H1 (cell line): ENCODE measurements around the gene DAP. TPM values are rescaled to one million over a fixed set of nuclear protein-coding genes. Genes with fewer than 3 reads are reported as not detected.

Source experiments
- ASH2L ChIP-seq: fragments of 200-600, 300-600 bp; sonication (generic); IDR thresholded peaks from one replicate; pipeline ENCODE4 v1.7.1; 2017; ENCODE audit warnings: low read length
- KDM5A ChIP-seq: fragments of 200-600 bp; IDR thresholded peaks from 2 replicates; pipeline ENCODE4 v1.7.1; 2012; ENCODE audit warnings: mild to moderate bottlenecking, low read length, inconsistent platforms, mixed read lengths
- MAFK ChIP-seq: IDR thresholded peaks from 2 replicates; pipeline ENCODE4 v1.6.1; 2012; ENCODE audit warnings: low read depth, mild to moderate bottlenecking, improper control_type of control experiment, low read length
- POLR2AphosphoS5 ChIP-seq: IDR thresholded peaks from 2 replicates; pipeline ENCODE4 v1.6.1; 2011; ENCODE audit warnings: low read depth, low read length
- TAF7 ChIP-seq: optimal IDR thresholded peaks from 2 replicates; pipeline ENCODE3; 2011; ENCODE audit warnings: low read depth, mild to moderate bottlenecking, inconsistent platforms, low read length, moderate library complexity, borderline replicate concordance
- YY1 ChIP-seq: IDR thresholded peaks from 2 replicates; pipeline ENCODE4 v1.6.1; 2011; ENCODE audit warnings: low read depth, mild to moderate bottlenecking, low read length
- polyA plus RNA-seq, 7 experiments: library from polyadenylated mRNA; depleted of rRNA in 3 of 7; stranded (reverse) in 5 of 7; unstranded in 2 of 7; fragments of >200 nt in 5 of 7; fragments of 200-250 nt in 2 of 7; gene quantifications; 1 replicate in 5 of 7; 2 replicates in 1 of 7; 4 replicates in 1 of 7; pipeline versions ENCODE4 v1.2.1 to v1.2.3, GENCODE V29; 2011 to 2013; ENCODE audit warnings: missing spikeins in 2 of 7, mixed read lengths in 2 of 7
- total RNA-seq: library from RNA; stranded (reverse); fragmentation: NEBNext Ultra II Directional; extraction: Animal tissue kit (Norgen Biotek cat#: 25700); gene quantifications from 2 replicates; pipeline ENCODE4 v1.2.1, GENCODE V29; 2021
- TF ChIP-seq, protein P1 (sequence below): fragments of 300-600 bp; sonication (generic); IDR thresholded peaks from 2 replicates; pipeline ENCODE4 v1.7.1; 2012; ENCODE audit warnings: low read length, moderate library complexity, mild to moderate bottlenecking, inconsistent platforms; ENCODE audit not compliant: insufficient replicate concordance

DAP gene
- total and polyA plus RNA-seq, 2 of the 8 experiments (the other 6 are each of a cell fraction or from before 2014, with no cell fraction given), result 26.2 to 44.4 TPM

- TF ChIP-seq, protein P1, sequence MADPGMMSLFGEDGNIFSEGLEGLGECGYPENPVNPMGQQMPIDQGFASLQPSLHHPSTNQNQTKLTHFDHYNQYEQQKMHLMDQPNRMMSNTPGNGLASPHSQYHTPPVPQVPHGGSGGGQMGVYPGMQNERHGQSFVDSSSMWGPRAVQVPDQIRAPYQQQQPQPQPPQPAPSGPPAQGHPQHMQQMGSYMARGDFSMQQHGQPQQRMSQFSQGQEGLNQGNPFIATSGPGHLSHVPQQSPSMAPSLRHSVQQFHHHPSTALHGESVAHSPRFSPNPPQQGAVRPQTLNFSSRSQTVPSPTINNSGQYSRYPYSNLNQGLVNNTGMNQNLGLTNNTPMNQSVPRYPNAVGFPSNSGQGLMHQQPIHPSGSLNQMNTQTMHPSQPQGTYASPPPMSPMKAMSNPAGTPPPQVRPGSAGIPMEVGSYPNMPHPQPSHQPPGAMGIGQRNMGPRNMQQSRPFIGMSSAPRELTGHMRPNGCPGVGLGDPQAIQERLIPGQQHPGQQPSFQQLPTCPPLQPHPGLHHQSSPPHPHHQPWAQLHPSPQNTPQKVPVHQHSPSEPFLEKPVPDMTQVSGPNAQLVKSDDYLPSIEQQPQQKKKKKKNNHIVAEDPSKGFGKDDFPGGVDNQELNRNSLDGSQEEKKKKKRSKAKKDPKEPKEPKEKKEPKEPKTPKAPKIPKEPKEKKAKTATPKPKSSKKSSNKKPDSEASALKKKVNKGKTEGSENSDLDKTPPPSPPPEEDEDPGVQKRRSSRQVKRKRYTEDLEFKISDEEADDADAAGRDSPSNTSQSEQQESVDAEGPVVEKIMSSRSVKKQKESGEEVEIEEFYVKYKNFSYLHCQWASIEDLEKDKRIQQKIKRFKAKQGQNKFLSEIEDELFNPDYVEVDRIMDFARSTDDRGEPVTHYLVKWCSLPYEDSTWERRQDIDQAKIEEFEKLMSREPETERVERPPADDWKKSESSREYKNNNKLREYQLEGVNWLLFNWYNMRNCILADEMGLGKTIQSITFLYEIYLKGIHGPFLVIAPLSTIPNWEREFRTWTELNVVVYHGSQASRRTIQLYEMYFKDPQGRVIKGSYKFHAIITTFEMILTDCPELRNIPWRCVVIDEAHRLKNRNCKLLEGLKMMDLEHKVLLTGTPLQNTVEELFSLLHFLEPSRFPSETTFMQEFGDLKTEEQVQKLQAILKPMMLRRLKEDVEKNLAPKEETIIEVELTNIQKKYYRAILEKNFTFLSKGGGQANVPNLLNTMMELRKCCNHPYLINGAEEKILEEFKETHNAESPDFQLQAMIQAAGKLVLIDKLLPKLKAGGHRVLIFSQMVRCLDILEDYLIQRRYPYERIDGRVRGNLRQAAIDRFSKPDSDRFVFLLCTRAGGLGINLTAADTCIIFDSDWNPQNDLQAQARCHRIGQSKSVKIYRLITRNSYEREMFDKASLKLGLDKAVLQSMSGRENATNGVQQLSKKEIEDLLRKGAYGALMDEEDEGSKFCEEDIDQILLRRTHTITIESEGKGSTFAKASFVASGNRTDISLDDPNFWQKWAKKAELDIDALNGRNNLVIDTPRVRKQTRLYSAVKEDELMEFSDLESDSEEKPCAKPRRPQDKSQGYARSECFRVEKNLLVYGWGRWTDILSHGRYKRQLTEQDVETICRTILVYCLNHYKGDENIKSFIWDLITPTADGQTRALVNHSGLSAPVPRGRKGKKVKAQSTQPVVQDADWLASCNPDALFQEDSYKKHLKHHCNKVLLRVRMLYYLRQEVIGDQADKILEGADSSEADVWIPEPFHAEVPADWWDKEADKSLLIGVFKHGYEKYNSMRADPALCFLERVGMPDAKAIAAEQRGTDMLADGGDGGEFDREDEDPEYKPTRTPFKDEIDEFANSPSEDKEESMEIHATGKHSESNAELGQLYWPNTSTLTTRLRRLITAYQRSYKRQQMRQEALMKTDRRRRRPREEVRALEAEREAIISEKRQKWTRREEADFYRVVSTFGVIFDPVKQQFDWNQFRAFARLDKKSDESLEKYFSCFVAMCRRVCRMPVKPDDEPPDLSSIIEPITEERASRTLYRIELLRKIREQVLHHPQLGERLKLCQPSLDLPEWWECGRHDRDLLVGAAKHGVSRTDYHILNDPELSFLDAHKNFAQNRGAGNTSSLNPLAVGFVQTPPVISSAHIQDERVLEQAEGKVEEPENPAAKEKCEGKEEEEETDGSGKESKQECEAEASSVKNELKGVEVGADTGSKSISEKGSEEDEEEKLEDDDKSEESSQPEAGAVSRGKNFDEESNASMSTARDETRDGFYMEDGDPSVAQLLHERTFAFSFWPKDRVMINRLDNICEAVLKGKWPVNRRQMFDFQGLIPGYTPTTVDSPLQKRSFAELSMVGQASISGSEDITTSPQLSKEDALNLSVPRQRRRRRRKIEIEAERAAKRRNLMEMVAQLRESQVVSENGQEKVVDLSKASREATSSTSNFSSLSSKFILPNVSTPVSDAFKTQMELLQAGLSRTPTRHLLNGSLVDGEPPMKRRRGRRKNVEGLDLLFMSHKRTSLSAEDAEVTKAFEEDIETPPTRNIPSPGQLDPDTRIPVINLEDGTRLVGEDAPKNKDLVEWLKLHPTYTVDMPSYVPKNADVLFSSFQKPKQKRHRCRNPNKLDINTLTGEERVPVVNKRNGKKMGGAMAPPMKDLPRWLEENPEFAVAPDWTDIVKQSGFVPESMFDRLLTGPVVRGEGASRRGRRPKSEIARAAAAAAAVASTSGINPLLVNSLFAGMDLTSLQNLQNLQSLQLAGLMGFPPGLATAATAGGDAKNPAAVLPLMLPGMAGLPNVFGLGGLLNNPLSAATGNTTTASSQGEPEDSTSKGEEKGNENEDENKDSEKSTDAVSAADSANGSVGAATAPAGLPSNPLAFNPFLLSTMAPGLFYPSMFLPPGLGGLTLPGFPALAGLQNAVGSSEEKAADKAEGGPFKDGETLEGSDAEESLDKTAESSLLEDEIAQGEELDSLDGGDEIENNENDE, result no peak
- TF ChIP-seq YY1 (no peak), MAFK (no peak), KDM5A (no peak), ASH2L (no peak), TAF7 (no peak), POLR2AphosphoS5 (no peak)
Measured at GRCh38 chr5:10715605-10716290, 45.3 kb downstream of the DAP start (continued).
